Neural cell (in vitro differentiated cells): ENCODE data around the gene PSMC3. TPM values are rescaled to one million over a fixed set of nuclear protein-coding genes. Genes with fewer than 3 reads are reported as not detected.

Experiments
- H2AFZ ChIP-seq: fragments of 200-600, 300-800 bp; sonication (generic), shearing (Covaris generic); 2 replicates; pipeline ENCODE4 v1.6.0; 2014; ENCODE audit warnings: low read depth, mild to moderate bottlenecking, antibody characterized with exemption, low read length, moderate library complexity
- H3F3A ChIP-seq: fragments of 200-600 bp; shearing (Covaris generic); 2 replicates; pipeline ENCODE4 v1.6.1; 2016; ENCODE audit warnings: mild to moderate bottlenecking, moderate library complexity, mixed read lengths, antibody characterized with exemption, low read length; ENCODE audit not compliant: insufficient read depth, poor library complexity, severe bottlenecking
- H3K27ac ChIP-seq: fragments of 200-600, 300-800 bp; sonication (generic), shearing (Covaris generic); 2 replicates; pipeline ENCODE4 v1.5.1; 2014; ENCODE audit warnings: mild to moderate bottlenecking, low read length, moderate library complexity
- H3K27me3 ChIP-seq: fragments of 300-800, 200-600 bp; sonication (generic), shearing (Covaris generic); 2 replicates; pipeline ENCODE4 v1.6.0; 2014; ENCODE audit warnings: mild to moderate bottlenecking, low read depth, low read length, moderate library complexity; ENCODE audit not compliant: insufficient read depth
- H3K36me3 ChIP-seq: fragments of 300-800, 200-600 bp; sonication (generic), shearing (Covaris generic); 2 replicates; pipeline ENCODE4 v1.5.1; 2014; ENCODE audit warnings: mild to moderate bottlenecking, antibody characterized with exemption, low read length, moderate library complexity; ENCODE audit not compliant: insufficient read depth
- H3K4me2 ChIP-seq: fragments of 300-800, 200-600 bp; sonication (generic), shearing (Covaris generic); 2 replicates; pipeline ENCODE4 v1.6.0; 2014; ENCODE audit warnings: mild to moderate bottlenecking, low read length
- H3K4me3 ChIP-seq: fragments of 300-800, 200-600 bp; sonication (generic), shearing (Covaris generic); 2 replicates; pipeline ENCODE4 v1.5.1; 2014; ENCODE audit warnings: mild to moderate bottlenecking, low read length, moderate library complexity
- H3K79me2 ChIP-seq: fragments of 200-600 bp; shearing (Covaris generic); replicated peaks from 2 replicates; pipeline ENCODE4 v1.6.0; 2014; ENCODE audit warnings: mild to moderate bottlenecking, low read length, moderate library complexity; ENCODE audit not compliant: insufficient read depth
- H3K9ac ChIP-seq: fragments of 300-800, 200-600 bp; sonication (generic), shearing (Covaris generic); 2 replicates; pipeline ENCODE4 v1.6.1; 2016; ENCODE audit warnings: mild to moderate bottlenecking, low read length, mixed read lengths
- H3K9me2 ChIP-seq: fragments of 200-600 bp; shearing (Covaris generic); 2 replicates; pipeline ENCODE4 v1.6.1; 2016; ENCODE audit warnings: mild to moderate bottlenecking, low read length, mixed read lengths; ENCODE audit not compliant: insufficient read depth
- H3K9me3 ChIP-seq: fragments of 200-600, 300-800 bp; sonication (generic), shearing (Covaris generic); 2 replicates; pipeline ENCODE4 v1.6.1; 2016; ENCODE audit warnings: mild to moderate bottlenecking, mixed run types, low read length, moderate library complexity, mixed read lengths
- H4K20me1 ChIP-seq: fragments of 200-600 bp; shearing (Covaris generic); 2 replicates; pipeline ENCODE4 v1.6.1; 2016; ENCODE audit warnings: mild to moderate bottlenecking, mixed run types; ENCODE audit not compliant: insufficient read depth
- EP300 ChIP-seq: fragments of 450-650 bp; conservative IDR thresholded peaks from 2 replicates; pipeline ENCODE4 v1.6.1; 2014; ENCODE audit warnings: antibody characterized with exemption, mild to moderate bottlenecking, moderate library complexity; ENCODE audit not compliant: poor library complexity, severe bottlenecking
- EZH2 ChIP-seq: fragments of 200-600, 300-800 bp; shearing (Covaris generic), sonication (generic); IDR thresholded peaks from 2 replicates; pipeline ENCODE4 v1.6.1; 2014; ENCODE audit warnings: antibody characterized with exemption, low read length, borderline replicate concordance, mild to moderate bottlenecking; ENCODE audit not compliant: insufficient read depth, poor library complexity, severe bottlenecking
- MXI1 ChIP-seq: fragments of 450-650 bp; conservative IDR thresholded peaks from 2 replicates; pipeline ENCODE4 v1.6.1; 2014; ENCODE audit warnings: antibody characterized with exemption, mild to moderate bottlenecking; ENCODE audit not compliant: poor library complexity, severe bottlenecking
- POLR2AphosphoS5 ChIP-seq: IDR thresholded peaks from 2 replicates; pipeline ENCODE4 v1.6.1; 2012
- RAD21 ChIP-seq: fragments of 450-650 bp; conservative IDR thresholded peaks from 2 replicates; pipeline ENCODE4 v1.6.1; 2014; ENCODE audit warnings: antibody characterized with exemption, mild to moderate bottlenecking, moderate library complexity
- SMC3 ChIP-seq: fragments of 450-650 bp; conservative IDR thresholded peaks from 2 replicates; pipeline ENCODE4 v1.6.1; 2014; ENCODE audit warnings: antibody characterized with exemption, mild to moderate bottlenecking, moderate library complexity; ENCODE audit not compliant: poor library complexity
- TAF1 ChIP-seq: IDR thresholded peaks from 2 replicates; pipeline ENCODE4 v1.6.1; 2012; ENCODE audit warnings: low read depth
- polyA plus RNA-seq: library from polyadenylated mRNA; depleted of rRNA; stranded (reverse); fragments of >200 nt; gene quantifications from 2 replicates; pipeline ENCODE4 v1.2.3, GENCODE V29; 2014
- TF ChIP-seq, protein P1 (sequence below): fragments of 450-650 bp; IDR thresholded peaks from 2 replicates; pipeline ENCODE4 v1.5.1; 2014; ENCODE audit warnings: antibody characterized with exemption, mild to moderate bottlenecking, moderate library complexity; ENCODE audit not compliant: poor library complexity, severe bottlenecking
- TF ChIP-seq, protein P2 (sequence below): IDR thresholded peaks from 2 replicates; pipeline ENCODE4 v1.6.1; 2012; ENCODE audit warnings: borderline replicate concordance

Gene PSMC3
- polyA plus RNA-seq, 1 donor from 2014 or later, result 157 TPM

DNA sequence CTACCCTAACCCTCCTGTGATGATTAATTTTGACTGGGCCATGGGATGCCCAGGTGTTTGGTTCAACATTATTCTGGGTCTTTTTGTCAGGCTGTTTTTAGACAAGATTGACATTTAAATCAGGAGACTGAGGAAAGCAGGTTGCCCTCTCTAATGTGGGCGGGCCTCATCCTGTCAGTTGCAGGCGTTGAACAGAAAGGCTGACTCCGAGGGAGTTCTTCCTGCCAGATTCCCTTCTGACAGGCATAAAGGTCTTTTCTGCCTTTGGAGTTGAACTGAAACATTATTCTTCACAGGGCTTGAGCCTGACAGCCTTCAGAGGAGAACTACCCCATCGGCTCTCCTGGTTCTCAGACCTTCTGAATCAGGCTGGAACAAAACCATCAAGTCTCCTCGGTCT is 4.3 kb upstream of the PSMC3 start:
- Histone ChIP-seq H3K36me3 (no peaks in the 10 kb centered on the region), H3K9me2 (no peaks in the 10 kb centered on the region), H3K79me2 (peaks cover 5% of the 10 kb centered on the region), H3F3A (no peaks in the 10 kb centered on the region), H3K9me3 (no peaks in the 10 kb centered on the region), H3K9ac (no peak overlapping the region), H3K27me3 (no peaks in the 10 kb centered on the region), H3K4me2 (no peak overlapping the region), H4K20me1 (no peaks in the 10 kb centered on the region), H3K4me3 (no peak overlapping the region), H3K27ac (no peak overlapping the region), H2AFZ (no peak overlapping the region)
- TF ChIP-seq EZH2 (no peak), MXI1 (no peak), EP300 (no peak)
- TF ChIP-seq, protein P1, sequence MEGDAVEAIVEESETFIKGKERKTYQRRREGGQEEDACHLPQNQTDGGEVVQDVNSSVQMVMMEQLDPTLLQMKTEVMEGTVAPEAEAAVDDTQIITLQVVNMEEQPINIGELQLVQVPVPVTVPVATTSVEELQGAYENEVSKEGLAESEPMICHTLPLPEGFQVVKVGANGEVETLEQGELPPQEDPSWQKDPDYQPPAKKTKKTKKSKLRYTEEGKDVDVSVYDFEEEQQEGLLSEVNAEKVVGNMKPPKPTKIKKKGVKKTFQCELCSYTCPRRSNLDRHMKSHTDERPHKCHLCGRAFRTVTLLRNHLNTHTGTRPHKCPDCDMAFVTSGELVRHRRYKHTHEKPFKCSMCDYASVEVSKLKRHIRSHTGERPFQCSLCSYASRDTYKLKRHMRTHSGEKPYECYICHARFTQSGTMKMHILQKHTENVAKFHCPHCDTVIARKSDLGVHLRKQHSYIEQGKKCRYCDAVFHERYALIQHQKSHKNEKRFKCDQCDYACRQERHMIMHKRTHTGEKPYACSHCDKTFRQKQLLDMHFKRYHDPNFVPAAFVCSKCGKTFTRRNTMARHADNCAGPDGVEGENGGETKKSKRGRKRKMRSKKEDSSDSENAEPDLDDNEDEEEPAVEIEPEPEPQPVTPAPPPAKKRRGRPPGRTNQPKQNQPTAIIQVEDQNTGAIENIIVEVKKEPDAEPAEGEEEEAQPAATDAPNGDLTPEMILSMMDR, result no peak

DNA sequence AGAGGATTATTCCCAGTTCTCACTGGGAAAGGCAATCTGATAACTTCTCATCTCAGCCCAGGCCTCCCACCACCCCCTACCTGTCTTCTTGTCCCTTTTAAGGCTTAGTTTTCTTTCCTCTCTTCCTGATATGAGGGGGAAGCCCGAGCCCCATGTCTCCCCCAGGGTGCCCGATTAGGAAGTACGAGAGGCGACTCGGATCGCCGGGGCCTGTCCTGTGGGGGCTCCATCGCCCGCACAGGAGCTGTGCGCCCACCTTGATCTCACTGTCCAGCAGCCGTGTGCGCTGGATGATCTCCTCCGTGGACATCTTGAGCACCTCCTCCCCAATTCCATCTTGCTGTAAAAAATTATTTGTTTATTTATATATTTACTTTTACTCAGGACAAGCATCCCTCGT is 628 bp downstream of the PSMC3 start:
- H3K9me3 ChIP-seq, result no peaks in the 10 kb centered on the region

More for the DNA sequence above, 628 bp downstream of the PSMC3 start:
- H3K27me3 ChIP-seq, result no peaks in the 10 kb centered on the region
- H2AFZ ChIP-seq, result peak overlapping the region; percentile 100
- peak overlapping the region; percentile 91 for H3K9ac ChIP-seq
- H3K36me3 ChIP-seq, result no peaks in the 10 kb centered on the region
- peaks cover 12% of the 10 kb centered on the region for H3K79me2 ChIP-seq
- TF ChIP-seq MXI1 (no peak), POLR2AphosphoS5 (no peak), EZH2 (no peak), EP300 (no peak), TAF1 (no peak), RAD21 (no peak), SMC3 (no peak)
- TF ChIP-seq, protein P1, result no peak
- TF ChIP-seq, protein P2, sequence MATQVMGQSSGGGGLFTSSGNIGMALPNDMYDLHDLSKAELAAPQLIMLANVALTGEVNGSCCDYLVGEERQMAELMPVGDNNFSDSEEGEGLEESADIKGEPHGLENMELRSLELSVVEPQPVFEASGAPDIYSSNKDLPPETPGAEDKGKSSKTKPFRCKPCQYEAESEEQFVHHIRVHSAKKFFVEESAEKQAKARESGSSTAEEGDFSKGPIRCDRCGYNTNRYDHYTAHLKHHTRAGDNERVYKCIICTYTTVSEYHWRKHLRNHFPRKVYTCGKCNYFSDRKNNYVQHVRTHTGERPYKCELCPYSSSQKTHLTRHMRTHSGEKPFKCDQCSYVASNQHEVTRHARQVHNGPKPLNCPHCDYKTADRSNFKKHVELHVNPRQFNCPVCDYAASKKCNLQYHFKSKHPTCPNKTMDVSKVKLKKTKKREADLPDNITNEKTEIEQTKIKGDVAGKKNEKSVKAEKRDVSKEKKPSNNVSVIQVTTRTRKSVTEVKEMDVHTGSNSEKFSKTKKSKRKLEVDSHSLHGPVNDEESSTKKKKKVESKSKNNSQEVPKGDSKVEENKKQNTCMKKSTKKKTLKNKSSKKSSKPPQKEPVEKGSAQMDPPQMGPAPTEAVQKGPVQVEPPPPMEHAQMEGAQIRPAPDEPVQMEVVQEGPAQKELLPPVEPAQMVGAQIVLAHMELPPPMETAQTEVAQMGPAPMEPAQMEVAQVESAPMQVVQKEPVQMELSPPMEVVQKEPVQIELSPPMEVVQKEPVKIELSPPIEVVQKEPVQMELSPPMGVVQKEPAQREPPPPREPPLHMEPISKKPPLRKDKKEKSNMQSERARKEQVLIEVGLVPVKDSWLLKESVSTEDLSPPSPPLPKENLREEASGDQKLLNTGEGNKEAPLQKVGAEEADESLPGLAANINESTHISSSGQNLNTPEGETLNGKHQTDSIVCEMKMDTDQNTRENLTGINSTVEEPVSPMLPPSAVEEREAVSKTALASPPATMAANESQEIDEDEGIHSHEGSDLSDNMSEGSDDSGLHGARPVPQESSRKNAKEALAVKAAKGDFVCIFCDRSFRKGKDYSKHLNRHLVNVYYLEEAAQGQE, result no peak
- H3K4me2 ChIP-seq, result peak overlapping the region; percentile 92
- no peaks in the 10 kb centered on the region for H3K9me2 ChIP-seq
- H3F3A ChIP-seq, result no peaks in the 10 kb centered on the region
- H3K27ac ChIP-seq, result peak overlapping the region; percentile 85
- H3K4me3 ChIP-seq, result peak overlapping the region; percentile 82
- no peaks in the 10 kb centered on the region for H4K20me1 ChIP-seq
